Peyer's patch (tissue), 4 donors: ENCODE data around the gene DHRSX. TPM values are rescaled to one million over a fixed set of nuclear protein-coding genes. Genes with fewer than 3 reads are reported as not detected.

ENCODE experiments used
- DNase-seq, 3 donors: peaks; one replicate each; pipeline ENCODE4 v3.0.0-alpha.2; 2017 to 2019
- H3K27ac ChIP-seq, 4 donors: fragments of 200-600 bp; sonication (generic); one replicate each; pipeline ENCODE4 v1.5.1; 2016 to 2019
- H3K27me3 ChIP-seq, 2 donors: fragments of 200-600 bp; sonication (generic); one replicate each; pipeline ENCODE4 v1.5.1; 2019
- H3K36me3 ChIP-seq, 3 donors: fragments of 200-600 bp; sonication (generic); one replicate each; pipeline ENCODE4 v1.5.1; 2016 to 2019
- H3K4me1 ChIP-seq, 4 donors: fragments of 200-600 bp; sonication (generic); one replicate each; pipeline ENCODE4 v1.5.1; 2016 to 2019
- H3K4me3 ChIP-seq, 4 donors: fragments of 200-600 bp; sonication (generic); 1 replicate in 3 of 4; 2 replicates in 1 of 4; pipeline ENCODE4 v1.5.1; 2016 to 2019; ENCODE audit warnings: mild to moderate bottlenecking in 1 of 4
- H3K9me3 ChIP-seq, 4 donors: fragments of 200-600 bp; sonication (generic); one replicate each; pipeline ENCODE4 v1.5.1; 2016 to 2019; ENCODE audit warnings: mild to moderate bottlenecking in 1 of 4
- POLR2A ChIP-seq, 2 donors: fragments of 450-650 bp; IDR thresholded peaks; one replicate each; pipeline ENCODE4 v1.5.1; 2017; ENCODE audit warnings: antibody characterized with exemption in 2 of 2, mild to moderate bottlenecking in 2 of 2, moderate library complexity in 2 of 2
- total RNA-seq, 4 donors: library from RNA; depleted of rRNA; stranded (reverse); fragments of >200 nt; gene quantifications; one replicate each; pipeline ENCODE4 v1.1.0, GENCODE V29; 2016
- TF ChIP-seq, protein P1 (sequence below), 6 experiments: fragments of 450-650 bp in 4 of 6; fragments of 200-600 bp in 2 of 6; sonication (generic) in 1 of 6; IDR thresholded peaks; one replicate each; pipeline ENCODE4 v1.5.1; 2017 to 2019; ENCODE audit warnings: antibody characterized with exemption in 6 of 6, mild to moderate bottlenecking in 3 of 6, moderate library complexity in 1 of 6

The DHRSX gene
- total RNA-seq, 4 donors from 2014 or later = 21.5 to 55.4 (median 40.4) TPM

GRCh38 chrX:2348211-2348610 lies 152.6 kb downstream of the DHRSX start:
- H3K9me3 ChIP-seq = no peaks in the 10 kb centered on the region
- TF ChIP-seq POLR2A (IDR thresholded peaks at IDR 0.05) = no peak
- TF ChIP-seq, protein P1, sequence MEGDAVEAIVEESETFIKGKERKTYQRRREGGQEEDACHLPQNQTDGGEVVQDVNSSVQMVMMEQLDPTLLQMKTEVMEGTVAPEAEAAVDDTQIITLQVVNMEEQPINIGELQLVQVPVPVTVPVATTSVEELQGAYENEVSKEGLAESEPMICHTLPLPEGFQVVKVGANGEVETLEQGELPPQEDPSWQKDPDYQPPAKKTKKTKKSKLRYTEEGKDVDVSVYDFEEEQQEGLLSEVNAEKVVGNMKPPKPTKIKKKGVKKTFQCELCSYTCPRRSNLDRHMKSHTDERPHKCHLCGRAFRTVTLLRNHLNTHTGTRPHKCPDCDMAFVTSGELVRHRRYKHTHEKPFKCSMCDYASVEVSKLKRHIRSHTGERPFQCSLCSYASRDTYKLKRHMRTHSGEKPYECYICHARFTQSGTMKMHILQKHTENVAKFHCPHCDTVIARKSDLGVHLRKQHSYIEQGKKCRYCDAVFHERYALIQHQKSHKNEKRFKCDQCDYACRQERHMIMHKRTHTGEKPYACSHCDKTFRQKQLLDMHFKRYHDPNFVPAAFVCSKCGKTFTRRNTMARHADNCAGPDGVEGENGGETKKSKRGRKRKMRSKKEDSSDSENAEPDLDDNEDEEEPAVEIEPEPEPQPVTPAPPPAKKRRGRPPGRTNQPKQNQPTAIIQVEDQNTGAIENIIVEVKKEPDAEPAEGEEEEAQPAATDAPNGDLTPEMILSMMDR (IDR thresholded peaks at IDR 0.05) = no peak
- H3K27ac ChIP-seq = no peak overlapping the region
- DNase-seq = no peak
- no peaks in the 10 kb centered on the region for H3K4me1 ChIP-seq
- H3K27me3 ChIP-seq = no peaks in the 10 kb centered on the region
- no peak overlapping the region for H3K4me3 ChIP-seq
- no peaks in the 10 kb centered on the region for H3K36me3 ChIP-seq

DNA sequence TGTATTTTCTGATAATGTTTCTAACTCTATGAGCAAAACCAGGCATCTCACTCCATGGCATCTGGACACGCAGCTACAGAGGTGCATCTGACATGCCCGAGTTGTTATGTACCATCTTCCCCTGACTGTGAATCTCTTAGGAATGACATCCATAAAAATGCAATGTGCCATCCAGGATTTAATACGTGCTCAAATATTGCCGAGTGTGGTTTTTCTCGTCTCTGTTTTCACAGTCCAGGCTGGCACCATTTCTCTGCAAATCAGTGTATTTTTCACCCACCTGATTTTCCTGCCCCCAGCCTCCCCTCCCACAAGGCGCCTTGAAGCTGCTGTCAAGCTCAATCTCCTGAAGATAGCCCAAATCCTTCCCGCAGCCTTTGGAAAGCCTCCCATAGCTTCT lies 154.6 kb downstream of the DHRSX start:
- Histone ChIP-seq H3K4me3 (no peak overlapping the region), H3K4me1 (no peaks in the 10 kb centered on the region), H3K27me3 (no peaks in the 10 kb centered on the region), H3K9me3 (no peaks in the 10 kb centered on the region), H3K36me3 (no peaks in the 10 kb centered on the region), H3K27ac (no peak overlapping the region)
- no peak for DNase-seq
- TF ChIP-seq, protein P1 (IDR thresholded peaks at IDR 0.05) = no peak
- no peak for TF ChIP-seq POLR2A (IDR thresholded peaks at IDR 0.05)

- Histone ChIP-seq H3K36me3 (peaks cover 0 to 5% (median 0%) of the 10 kb centered on the region in 3 donors), H3K27ac (no peak overlapping the region), H3K9me3 (no peaks in the 10 kb centered on the region), H3K27me3 (no peaks in the 10 kb centered on the region), H3K4me3 (no peak overlapping the region), H3K4me1 (no peaks in the 10 kb centered on the region)
- DNase-seq = no peak
- TF ChIP-seq POLR2A (IDR thresholded peaks at IDR 0.05) = no peak
- TF ChIP-seq, protein P1 (IDR thresholded peaks at IDR 0.05) = no peak
These were observed 155.2 kb downstream of the DHRSX start for GRCh38 chrX:2345562-2345961.

DNA sequence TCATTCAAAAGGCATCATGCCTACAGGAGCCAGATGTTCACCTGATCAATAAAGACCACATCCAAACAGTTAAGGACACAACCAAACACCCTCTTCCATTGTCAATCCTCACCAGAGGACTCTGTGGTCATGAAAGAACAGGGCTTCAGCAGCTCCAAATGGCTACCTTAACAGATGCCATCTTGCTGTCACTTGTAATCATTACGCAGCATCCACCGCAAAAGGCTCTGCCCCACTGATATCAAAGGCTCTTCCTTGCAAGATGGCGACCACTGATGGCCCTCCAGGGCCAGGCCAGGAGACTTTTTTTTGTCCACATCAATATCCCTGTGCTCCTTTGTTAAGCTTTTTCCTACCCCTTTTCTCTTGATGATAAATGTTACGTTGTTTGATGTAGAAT lies 157.4 kb downstream of the DHRSX start:
- Histone ChIP-seq H3K4me1 (no peaks in the 10 kb centered on the region), H3K9me3 (no peaks in the 10 kb centered on the region), H3K36me3 (peaks cover 0 to 6% (median 0%) of the 10 kb centered on the region in 3 donors), H3K4me3 (no peak overlapping the region), H3K27ac (no peak overlapping the region), H3K27me3 (no peaks in the 10 kb centered on the region)
- TF ChIP-seq, protein P1 (IDR thresholded peaks at IDR 0.05) = no peak
- TF ChIP-seq POLR2A (IDR thresholded peaks at IDR 0.05) = no peak
- DNase-seq = no peak

- Histone ChIP-seq H3K9me3 (no peaks in the 10 kb centered on the region), H3K27ac (no peak overlapping the region), H3K27me3 (no peaks in the 10 kb centered on the region), H3K4me3 (no peak overlapping the region), H3K36me3 (peaks cover 0 to 6% (median 0%) of the 10 kb centered on the region in 3 donors), H3K4me1 (no peaks in the 10 kb centered on the region)
- DNase-seq = no peak
- TF ChIP-seq, protein P1 (IDR thresholded peaks at IDR 0.05) = no peak
- TF ChIP-seq POLR2A (IDR thresholded peaks at IDR 0.05) = no peak
These were observed 157.9 kb downstream of the DHRSX start for GRCh38 chrX:2342874-2343273.

DNA sequence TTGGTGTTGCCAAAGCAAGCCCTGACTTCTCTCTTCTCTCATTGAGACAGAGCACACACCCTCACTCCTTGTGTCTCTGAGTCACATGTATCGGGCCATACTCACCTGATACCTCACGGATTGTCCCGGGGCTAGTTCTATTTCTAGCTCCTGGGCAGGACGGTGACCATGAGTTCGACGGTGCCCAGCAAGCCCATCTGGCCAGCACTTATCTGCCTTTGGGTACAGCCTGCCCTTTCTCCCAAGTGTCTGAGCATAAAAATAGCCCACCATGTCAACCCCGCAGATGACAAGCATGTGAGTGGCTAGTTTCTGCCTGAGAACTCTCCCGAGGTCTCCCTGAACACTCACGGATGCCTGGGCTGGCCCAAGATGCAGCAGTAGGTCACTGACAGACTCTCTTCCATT lies 158.5 kb downstream of the DHRSX start:
- no peak overlapping the region for H3K27ac ChIP-seq
- no peaks in the 10 kb centered on the region for H3K4me1 ChIP-seq
- DNase-seq = no peak
- no peaks in the 10 kb centered on the region for H3K27me3 ChIP-seq
- H3K36me3 ChIP-seq = peaks cover 0 to 6% (median 0%) of the 10 kb centered on the region in 3 donors
- TF ChIP-seq, protein P1 (IDR thresholded peaks at IDR 0.05) = no peak
- no peak for TF ChIP-seq POLR2A (IDR thresholded peaks at IDR 0.05)
- H3K4me3 ChIP-seq = no peak overlapping the region
- no peaks in the 10 kb centered on the region for H3K9me3 ChIP-seq
